HG02623 (cell line): ENCODE results near the gene CACNA2D1.

Experiments
- ATAC-seq: cut with Tn5 transposase; IDR thresholded peaks from one replicate; pipeline ENCODE4 v1.9.1; 2021; ENCODE audit warnings: moderate library complexity; ENCODE audit not compliant: unreplicated experiment

Gene CACNA2D1

GRCh38 chr7:82347808-82348207 lies 95.8 kb downstream of the CACNA2D1 start:
- no peak for ATAC-seq

DNA sequence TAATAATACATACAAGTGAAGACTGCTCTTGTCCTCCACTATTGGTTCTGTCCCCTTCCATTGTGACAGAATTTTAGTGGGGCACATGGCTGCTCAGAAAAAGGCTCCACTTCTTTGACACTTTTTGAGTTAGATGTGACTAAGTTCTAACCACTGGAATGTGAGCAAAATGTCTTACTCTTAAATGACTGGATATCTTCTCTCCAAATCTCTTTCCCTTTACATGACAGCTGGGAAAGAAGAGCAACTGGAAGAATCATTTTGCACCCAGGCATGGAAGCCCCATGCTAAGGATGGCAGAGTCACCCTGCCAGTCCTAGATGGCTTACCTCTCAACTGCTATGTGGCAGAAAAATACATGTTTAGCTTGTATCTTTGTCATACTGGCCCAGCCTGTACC lies 97.7 kb downstream of the CACNA2D1 start:
- no peak for ATAC-seq

- ATAC-seq: no peak
These were observed 99.9 kb downstream of the CACNA2D1 start for GRCh38 chr7:82343716-82344115.

GRCh38 chr7:82339958-82340357 lies 103.6 kb downstream of the CACNA2D1 start:
- ATAC-seq: no peak

- no peak for ATAC-seq
These were observed 107.7 kb downstream of the CACNA2D1 start for GRCh38 chr7:82335927-82336326.

GRCh38 chr7:82335001-82335400 lies 108.6 kb downstream of the CACNA2D1 start:
- no peak for ATAC-seq

- no peak for ATAC-seq
These were observed 112.3 kb downstream of the CACNA2D1 start for GRCh38 chr7:82331234-82331633.

DNA sequence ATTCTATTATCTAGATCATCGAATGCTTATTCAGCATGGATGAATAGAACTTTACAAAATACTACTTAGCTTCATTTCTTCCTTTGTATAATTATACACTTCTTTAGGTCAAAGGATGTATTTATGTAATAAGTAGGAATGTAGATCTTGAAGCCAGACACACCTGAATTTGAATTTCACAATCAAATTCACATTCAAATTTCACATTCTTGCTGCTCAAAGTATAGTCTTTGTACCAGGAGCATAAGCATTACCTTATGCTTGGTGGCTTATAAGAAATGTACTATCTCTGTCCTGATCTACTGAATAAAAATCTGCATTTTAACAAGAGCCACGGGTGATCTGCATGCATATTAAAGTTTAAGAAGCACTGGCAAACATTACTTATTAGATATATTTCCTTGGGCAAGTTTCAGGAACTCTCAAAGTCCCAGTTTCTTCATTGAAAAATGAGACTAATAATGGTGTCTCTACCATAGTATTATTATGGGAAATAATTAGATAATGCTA lies 112.8 kb downstream of the CACNA2D1 start:
- no peak for ATAC-seq

DNA sequence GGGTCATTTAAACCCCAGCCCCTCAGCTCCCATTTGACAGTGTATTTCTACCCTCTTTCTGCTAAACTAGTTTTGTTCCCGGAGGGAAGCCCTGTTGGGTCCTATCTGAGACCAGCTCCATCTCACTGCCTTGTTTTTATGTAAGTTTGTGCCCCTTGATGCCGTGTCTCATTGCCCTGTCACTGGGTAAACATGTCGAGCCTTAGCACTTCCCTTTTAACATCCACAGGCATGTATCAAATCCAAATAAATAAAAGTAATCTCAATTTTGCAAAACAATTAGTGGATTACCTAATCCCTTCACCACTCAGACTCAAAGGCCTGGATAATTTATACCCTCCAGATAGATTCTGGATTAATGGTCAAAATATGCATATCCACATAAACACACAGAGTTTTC lies 115.7 kb downstream of the CACNA2D1 start:
- ATAC-seq: no peak

DNA sequence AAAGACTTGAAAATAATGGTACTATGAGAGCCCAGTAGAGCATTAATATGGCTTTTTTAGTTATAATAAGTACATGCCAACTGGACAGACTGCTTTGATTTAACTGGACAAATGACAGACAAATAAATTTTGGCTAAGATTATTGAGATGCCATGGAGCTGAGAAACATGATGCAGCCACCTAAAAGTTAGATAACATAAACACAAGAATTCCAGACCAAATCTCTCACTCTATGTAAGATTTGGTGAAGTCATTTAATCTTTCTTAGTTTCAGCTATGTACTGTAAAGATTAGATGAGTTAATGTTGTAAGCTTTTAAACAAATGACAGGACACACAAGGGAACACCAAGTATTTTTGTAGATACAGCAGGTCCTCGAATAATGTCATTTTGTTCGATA lies 118.2 kb downstream of the CACNA2D1 start:
- no peak for ATAC-seq

- ATAC-seq: no peak
These were observed 119.8 kb downstream of the CACNA2D1 start for GRCh38 chr7:82323806-82324205.

DNA sequence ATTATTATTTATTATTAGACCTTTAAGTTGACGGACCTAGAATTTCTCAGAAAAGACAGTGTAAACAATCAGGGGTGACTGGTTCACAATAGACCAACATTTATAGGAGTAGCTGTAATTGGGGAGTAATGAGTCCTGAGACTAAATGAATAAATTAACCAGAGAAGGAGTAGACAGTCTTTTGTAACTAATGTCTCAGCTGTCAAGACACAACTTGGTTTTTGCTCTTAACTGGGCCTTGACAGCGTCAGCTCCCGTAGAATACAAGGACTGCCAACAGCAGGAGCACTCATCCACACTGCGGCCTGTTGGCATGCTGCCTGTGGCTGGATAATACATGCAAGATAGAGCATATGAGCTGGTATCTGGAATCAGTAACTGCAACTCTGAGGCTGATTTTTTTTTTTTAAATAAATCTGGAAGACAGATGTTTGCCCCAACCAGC lies 123.9 kb downstream of the CACNA2D1 start:
- ATAC-seq: no peak

DNA sequence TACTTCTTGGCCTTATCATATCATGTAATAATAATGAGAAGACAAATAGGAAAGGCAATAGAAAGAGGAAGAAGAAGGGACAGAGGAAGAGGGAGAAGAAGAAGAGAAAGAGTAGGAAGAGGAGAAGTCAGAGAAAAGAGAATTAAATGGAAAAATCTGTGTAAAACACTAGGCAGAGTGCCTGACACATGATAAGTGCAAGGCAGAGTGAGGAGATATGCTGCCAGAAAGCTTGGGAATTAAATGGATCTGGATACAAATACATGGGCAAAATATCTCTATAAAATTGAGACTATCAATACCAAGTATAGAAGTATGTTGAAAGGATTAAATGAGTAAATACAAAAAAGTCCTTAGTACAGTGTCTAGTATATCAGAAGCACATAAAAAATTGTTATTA lies 124.8 kb downstream of the CACNA2D1 start:
- ATAC-seq: no peak

DNA sequence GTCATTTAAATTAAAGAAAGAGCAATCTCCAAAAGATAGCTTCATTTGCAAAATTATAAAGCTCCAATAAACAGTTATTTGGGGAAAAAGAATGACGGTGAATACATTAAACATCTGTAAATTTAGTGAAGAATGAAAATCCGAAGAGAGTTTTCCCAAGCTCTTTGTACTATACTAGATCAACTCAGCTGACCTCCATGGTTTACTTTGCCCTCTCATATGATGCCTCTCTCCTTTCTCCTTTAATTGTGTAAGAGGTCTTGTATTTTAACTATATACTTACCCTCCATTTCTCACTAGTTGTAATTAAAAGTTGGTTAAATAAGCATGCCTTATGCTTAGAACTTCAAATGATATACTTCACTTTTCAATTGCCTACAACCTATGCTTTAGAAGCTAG lies 125.8 kb downstream of the CACNA2D1 start:
- no peak for ATAC-seq

- ATAC-seq: no peak
These were observed 126.3 kb downstream of the CACNA2D1 start for GRCh38 chr7:82317257-82317721.

GRCh38 chr7:82313269-82313668 lies 130.3 kb downstream of the CACNA2D1 start:
- ATAC-seq: no peak

DNA sequence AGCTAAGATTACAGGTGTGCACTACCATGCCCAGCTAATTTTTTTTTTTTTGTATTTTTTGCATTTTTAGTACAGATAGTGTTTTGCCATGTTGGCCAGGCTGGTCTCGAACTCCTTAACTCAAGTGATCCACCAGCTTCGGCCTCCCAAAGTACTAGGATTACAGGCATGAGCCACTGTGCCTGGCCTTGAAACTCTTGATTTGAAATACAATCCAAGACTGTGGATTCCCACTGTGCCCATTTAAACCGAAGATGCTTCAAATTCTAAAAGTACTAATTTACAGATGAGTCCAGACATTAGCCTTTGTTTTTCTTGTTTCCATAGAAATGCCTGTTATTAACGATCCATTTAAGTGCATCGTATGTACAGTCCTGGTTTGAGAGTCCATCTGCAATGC lies 130.9 kb downstream of the CACNA2D1 start:
- no peak for ATAC-seq

DNA sequence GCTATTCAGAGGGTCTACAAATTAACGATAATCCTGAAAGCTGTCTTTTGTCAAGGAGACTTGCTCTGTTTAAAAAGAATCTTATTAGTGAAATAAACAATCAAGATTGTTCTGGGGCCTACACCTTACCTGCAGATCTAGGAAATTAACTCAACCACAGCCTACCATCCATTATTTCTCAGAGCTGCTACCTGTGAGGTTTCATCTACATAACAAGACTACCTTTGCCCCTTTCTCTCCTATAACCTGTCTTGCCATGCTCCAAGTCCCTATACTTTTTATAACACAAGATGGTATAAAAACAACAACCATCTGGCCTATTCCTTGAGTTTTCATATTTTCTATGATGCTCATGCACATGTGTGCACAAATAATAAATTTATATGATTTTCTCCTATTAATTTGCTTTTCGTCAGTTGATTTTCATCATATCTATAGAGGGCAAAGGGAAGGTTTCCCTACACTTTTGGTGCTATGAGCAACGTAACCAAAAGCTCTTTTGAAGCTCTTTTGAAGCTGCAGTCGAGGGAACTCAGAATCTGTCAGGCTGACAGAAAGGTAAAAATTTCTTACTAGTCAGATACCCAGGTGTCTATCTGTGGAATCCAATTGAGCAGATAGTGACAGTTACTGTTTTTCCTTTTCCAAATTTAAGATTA lies 138.1 kb downstream of the CACNA2D1 start:
- no peak for ATAC-seq

- no peak for ATAC-seq
These were observed 148.7 kb downstream of the CACNA2D1 start for GRCh38 chr7:82294865-82295264.

DNA sequence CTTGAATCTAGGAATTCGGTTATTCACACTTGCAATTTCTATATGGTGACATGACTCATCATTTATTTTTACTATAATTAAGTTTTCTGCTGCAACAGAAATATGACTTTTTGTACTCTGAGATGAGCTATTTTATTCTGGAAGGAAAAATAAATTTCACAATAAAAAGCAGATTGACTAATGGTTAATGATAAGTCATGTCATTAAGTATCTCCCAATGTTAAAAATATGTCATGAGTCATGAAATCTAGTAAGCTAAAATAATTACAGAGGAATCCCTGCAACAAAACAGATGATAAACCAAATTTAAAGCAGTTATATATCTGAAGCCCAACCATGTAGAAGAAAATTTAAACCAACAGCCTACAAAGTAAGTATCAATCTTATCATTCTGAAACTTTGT lies 149.2 kb downstream of the CACNA2D1 start:
- ATAC-seq: no peak

GRCh38 chr7:82293467-82293866 lies 150.1 kb downstream of the CACNA2D1 start:
- no peak for ATAC-seq

GRCh38 chr7:82291931-82292330 lies 151.6 kb downstream of the CACNA2D1 start:
- no peak for ATAC-seq

DNA sequence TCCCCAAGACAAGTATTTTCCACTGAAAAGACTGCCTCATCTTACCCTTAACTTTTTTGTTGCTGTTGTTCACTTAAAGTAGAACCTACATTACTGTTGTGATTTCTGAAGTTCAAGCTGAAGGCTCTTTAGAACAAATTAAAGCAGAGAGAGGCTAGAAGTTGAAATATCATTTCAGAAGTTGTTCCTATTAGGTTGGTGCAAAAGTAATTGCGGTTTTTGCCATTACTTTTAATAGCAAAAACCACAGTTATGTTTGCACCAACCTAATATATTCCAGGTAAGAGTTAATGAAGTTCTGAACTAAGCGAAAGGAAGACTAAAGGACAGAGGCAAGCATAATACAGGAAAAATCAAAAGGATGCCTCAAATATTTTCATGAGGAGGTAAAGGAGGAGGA lies 153.7 kb downstream of the CACNA2D1 start:
- no peak for ATAC-seq
